GM18502 (cell line): ENCODE results near the gene WSB1.

Source experiments
- ATAC-seq: cut with Tn5 transposase; IDR thresholded peaks from one replicate; pipeline ENCODE4 v1.9.1; 2021; ENCODE audit warnings: mild to moderate bottlenecking; ENCODE audit not compliant: unreplicated experiment, poor library complexity

WSB1 gene

DNA sequence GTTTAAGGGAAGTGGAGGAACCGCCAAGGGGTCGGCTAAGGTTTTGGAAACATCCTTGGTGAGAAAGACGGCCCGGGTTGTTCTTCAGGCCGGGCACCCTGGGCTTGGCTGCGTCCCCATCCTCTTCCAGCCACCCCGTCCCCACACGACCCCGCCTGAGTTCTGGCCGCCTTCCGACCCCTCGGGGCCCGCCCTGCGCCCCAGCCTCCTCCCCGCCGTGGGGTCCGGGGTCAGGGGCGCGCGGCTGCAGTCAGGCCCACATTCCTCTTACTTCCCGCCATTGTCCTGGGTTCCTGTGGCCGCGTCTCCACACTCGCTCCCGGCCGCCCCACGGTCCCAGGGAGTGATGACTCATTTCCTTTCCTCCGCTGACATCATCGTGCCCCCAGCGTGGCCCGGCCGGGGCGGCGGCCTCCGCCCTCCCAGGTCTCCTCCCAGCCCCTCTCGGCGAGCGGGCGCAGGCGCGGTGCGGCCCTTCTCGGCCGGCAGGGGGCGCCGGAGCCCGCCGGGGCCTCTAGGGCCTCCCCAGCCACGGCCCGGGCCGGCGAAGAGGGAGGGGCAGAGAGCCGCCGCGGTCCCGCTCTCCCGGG, 59.6 kb downstream of the WSB1 start:
- ATAC-seq, result peak; percentile 79

GRCh38 chr17:27354051-27354490, 60.2 kb downstream of the WSB1 start:
- no peak for ATAC-seq

- no peak for ATAC-seq
Measured at GRCh38 chr17:27354491-27355081, 60.7 kb downstream of the WSB1 start.

- ATAC-seq, result no peak
Measured at GRCh38 chr17:27355419-27355818, 61.5 kb downstream of the WSB1 start.

DNA sequence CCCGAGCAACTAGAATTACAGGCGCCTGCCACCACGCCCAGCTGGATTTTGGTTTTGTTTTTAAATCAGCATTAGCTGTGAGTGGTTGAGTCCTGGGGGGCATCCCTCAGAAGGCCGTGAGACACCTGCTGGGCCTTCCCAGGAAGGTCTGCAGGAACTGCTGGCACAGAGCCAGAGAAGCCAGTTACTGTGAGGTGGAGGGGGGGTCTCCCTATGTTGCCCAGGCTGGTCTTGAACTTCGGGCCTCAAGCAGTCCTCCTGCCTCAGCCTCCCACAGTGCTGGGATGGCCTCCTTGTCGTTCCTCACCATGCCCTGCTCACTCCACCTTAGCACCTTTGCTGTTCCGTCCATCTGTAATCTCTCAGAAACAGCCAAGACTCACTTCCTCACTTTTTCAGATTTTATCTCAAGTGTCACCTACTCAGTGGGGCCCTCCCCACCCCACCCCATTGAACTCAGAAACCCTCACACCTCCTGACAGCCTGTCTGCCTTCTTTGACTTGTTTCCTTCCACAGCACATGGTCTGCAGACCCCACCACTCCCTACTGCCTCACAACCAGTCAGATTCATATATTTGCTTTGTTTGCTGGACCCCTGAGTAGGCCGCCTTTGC, 62.3 kb downstream of the WSB1 start:
- no peak for ATAC-seq

- ATAC-seq, result no peak
Measured at GRCh38 chr17:27357236-27357635, 63.3 kb downstream of the WSB1 start.

GRCh38 chr17:27360507-27360906, 66.6 kb downstream of the WSB1 start:
- ATAC-seq, result no peak

DNA sequence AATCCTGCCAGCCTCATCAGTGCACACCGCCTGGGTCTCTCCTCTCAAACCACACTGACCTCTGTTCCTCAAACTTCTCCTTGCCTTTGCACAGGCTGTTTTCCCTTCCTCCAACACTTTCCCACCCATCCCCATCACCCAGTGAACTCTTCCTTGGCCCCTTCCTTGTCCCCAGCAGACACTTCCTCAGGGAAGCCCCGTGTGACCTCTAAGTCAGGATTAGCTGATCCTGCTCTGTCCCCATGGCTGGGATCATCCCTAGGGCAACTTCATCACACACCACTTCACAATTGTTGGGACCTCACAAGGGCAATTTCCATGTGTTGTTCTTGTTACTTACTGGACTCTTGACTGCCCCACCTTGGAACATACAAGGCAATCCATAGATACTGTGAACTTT, 67.8 kb downstream of the WSB1 start:
- ATAC-seq, result no peak

DNA sequence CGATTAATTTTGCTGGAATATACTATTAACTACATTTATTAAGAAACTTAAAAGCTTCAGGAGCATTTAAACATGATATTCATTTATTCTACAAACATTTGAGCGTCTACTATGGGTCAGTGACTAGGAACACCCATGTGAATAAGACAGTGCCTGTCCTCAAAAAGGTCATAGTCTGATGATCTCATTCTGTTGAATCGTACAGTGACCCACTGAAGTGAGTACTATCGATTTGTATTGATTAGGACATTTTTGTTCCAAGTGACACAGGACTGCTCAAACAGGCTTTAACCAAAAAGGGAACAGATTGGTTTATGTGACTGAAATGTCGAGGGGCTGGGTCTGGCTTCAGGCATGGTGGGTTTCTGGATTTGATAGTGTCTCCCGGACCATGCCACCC, 68.6 kb downstream of the WSB1 start:
- ATAC-seq, result no peak

- ATAC-seq, result no peak
Measured at GRCh38 chr17:27362909-27363308, 69.0 kb downstream of the WSB1 start.

DNA sequence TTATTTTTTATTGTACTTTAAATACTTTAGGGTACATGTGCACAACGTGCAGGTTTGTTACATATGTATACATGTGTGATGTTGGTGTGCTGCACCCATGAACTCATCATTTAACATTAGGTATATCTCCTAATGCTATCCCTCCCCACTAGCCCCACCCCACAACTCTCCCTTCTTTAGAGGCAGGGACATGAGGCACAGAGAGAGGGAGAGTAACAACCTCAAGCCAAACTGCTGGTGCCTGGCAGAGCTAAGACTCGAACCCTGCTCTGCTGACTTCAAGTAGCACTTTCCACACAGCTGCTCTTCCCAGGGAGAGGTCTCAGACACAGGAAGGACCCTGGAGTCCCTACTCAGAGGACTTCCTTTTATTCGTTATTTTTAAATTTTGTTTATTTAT, 69.4 kb downstream of the WSB1 start:
- ATAC-seq, result no peak
